Measurements from ENCODE around the gene LMO4.

GRCh38 chr1:87299661-87300060 is 29.0 kb upstream of the LMO4 start:
- TF ChIP-seq SUZ12 (IDR thresholded peaks at IDR 0.05; ENCODE audit: extremely low read depth, insufficient read depth, insufficient read length) (no peak), YY1 (IDR thresholded peaks at IDR 0.05; ENCODE audit: insufficient read depth, insufficient read length) (no peak)
